Measurements from ENCODE around the gene NEK6. TPM values are rescaled to one million over a fixed set of nuclear protein-coding genes. Genes with fewer than 3 reads are reported as not detected.

NEK6 gene
- total RNA-seq, 1 donor from 2014 or later, result 115 TPM

DNA sequence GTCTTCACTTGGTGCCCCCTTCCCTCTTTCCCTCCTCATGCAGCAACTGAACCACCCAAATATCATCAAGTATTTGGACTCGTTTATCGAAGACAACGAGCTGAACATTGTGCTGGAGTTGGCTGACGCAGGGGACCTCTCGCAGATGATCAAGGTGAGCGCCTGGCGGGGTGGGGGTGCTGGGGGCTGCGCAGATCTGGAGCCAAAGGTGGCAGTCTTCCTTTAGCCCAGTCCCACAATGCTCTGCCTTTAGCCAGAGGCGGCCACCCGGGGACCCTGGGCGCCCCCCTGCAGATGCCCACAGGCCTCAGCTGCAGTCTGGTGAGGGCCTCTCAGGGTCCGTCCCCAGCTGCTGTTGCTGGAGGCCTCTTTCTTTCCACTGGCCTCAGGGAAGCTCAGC, 63.7 kb downstream of the NEK6 start:
- Mint-ChIP-seq H3K4me3 (ENCODE audit: unreplicated experiment) (no peak overlapping the region), H3K4me1 (ENCODE audit: unreplicated experiment) (peaks cover 11% of the 10 kb centered on the region), H3K36me3 (ENCODE audit: unreplicated experiment) (peaks cover 39% of the 10 kb centered on the region), H3K9me3 (ENCODE audit: unreplicated experiment) (no peaks in the 10 kb centered on the region), H3K27ac (ENCODE audit: unreplicated experiment) (no peak overlapping the region), H3K27me3 (ENCODE audit: unreplicated experiment) (no peaks in the 10 kb centered on the region)
- TF ChIP-seq, protein P1, sequence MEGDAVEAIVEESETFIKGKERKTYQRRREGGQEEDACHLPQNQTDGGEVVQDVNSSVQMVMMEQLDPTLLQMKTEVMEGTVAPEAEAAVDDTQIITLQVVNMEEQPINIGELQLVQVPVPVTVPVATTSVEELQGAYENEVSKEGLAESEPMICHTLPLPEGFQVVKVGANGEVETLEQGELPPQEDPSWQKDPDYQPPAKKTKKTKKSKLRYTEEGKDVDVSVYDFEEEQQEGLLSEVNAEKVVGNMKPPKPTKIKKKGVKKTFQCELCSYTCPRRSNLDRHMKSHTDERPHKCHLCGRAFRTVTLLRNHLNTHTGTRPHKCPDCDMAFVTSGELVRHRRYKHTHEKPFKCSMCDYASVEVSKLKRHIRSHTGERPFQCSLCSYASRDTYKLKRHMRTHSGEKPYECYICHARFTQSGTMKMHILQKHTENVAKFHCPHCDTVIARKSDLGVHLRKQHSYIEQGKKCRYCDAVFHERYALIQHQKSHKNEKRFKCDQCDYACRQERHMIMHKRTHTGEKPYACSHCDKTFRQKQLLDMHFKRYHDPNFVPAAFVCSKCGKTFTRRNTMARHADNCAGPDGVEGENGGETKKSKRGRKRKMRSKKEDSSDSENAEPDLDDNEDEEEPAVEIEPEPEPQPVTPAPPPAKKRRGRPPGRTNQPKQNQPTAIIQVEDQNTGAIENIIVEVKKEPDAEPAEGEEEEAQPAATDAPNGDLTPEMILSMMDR (IDR thresholded peaks at IDR 0.05), result no peak
- no peak for DNase-seq (ENCODE audit: extremely low spot score, unreplicated experiment)

DNA sequence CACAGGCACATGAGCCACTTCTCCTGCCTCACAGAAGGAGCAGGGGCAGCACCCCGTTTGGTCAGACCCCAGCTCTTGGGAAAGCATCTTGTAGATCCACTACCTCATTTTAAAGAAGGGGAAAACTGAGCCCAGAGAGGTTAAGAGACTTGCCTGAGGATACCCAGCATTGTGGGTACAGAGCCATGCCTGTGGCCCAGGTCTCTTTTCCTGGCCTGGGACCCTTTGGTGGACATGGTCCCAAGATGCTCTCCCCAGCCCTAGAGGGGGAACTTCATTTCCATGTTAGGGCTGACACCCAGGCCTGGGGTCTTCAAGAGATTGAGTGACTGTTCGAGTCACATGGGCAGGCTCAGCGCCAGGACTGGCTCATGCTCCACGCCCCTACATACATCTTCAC, 64.2 kb downstream of the NEK6 start:
- Mint-ChIP-seq H3K27me3 (ENCODE audit: unreplicated experiment) (no peaks in the 10 kb centered on the region), H3K27ac (ENCODE audit: unreplicated experiment) (no peak overlapping the region), H3K4me3 (ENCODE audit: unreplicated experiment) (no peak overlapping the region), H3K4me1 (ENCODE audit: unreplicated experiment) (peaks cover 11% of the 10 kb centered on the region), H3K36me3 (ENCODE audit: unreplicated experiment) (peaks cover 38% of the 10 kb centered on the region), H3K9me3 (ENCODE audit: unreplicated experiment) (no peaks in the 10 kb centered on the region)
- TF ChIP-seq, protein P1 (IDR thresholded peaks at IDR 0.05), result no peak
- DNase-seq (ENCODE audit: extremely low spot score, unreplicated experiment), result no peak

DNA sequence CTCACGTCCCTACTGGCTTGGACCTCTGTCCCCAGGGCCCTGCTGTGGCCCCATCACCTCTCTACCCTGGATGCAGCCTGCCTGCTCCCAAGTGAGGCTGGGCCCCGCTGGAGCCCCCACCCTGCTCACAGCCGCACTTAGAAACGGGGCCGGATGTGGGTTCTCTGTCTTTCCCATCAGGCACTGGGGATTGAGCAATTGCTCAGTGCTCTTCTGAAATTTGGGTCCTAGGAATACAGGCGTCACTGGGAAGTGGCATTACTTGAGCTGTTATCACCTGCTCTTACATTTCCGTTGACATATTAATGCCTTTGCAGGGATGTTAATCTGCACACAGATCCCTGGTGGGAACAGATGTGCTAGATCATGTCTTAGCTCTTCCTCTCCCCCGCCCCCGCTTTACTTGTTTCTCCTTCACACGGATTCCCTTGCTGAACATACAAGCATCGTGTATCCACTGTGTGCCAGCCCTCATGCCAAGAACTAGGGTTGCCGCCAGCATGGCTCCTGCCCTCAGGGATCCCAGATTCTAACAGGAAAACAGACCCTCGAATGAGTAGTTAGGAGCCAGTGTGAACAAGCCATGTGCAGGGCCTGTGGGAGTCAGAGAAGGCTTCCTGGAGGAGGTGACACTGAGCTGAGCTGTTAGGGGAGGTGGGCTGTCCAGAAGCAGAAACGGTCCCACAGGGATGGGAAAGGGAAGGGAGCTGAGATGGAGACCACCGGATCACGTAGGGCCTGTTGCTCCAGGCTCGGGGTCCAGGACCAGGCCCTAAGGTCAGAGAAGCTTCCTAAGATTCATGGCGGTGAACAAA, 65.1 kb downstream of the NEK6 start:
- H3K27ac Mint-ChIP-seq (ENCODE audit: unreplicated experiment), result peak overlapping the region; percentile 23
- TF ChIP-seq, protein P1 (IDR thresholded peaks at IDR 0.05), result no peak
- DNase-seq (ENCODE audit: extremely low spot score, unreplicated experiment), result no peak
- H3K9me3 Mint-ChIP-seq (ENCODE audit: unreplicated experiment), result no peaks in the 10 kb centered on the region
- H3K27me3 Mint-ChIP-seq (ENCODE audit: unreplicated experiment), result no peaks in the 10 kb centered on the region
- peaks cover 11% of the 10 kb centered on the region for H3K4me1 Mint-ChIP-seq (ENCODE audit: unreplicated experiment)
- H3K4me3 Mint-ChIP-seq (ENCODE audit: unreplicated experiment), result no peak overlapping the region
- peaks cover 32% of the 10 kb centered on the region for H3K36me3 Mint-ChIP-seq (ENCODE audit: unreplicated experiment)

DNA sequence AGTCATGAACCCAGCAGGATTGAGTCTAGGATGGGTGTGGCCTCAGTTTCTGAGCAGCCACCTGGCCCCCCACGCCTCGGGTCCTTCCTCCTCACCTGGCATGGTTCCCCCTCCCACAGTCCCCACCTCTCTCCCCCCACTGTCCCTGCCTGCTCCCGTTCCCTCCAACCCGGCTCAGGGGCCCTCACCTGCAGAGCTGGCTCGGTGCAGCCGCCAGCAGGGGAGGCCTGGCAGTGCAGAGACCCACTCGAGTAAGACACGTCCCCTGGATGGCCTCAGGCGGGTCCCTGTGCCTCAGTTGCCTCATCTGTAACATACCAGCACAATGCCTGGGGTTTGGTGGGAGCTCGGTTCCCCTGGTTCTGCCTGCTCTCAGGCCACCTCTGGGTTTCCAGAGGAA, 66.2 kb downstream of the NEK6 start:
- H3K27ac Mint-ChIP-seq (ENCODE audit: unreplicated experiment), result no peak overlapping the region
- no peaks in the 10 kb centered on the region for H3K27me3 Mint-ChIP-seq (ENCODE audit: unreplicated experiment)
- H3K4me3 Mint-ChIP-seq (ENCODE audit: unreplicated experiment), result no peak overlapping the region
- peaks cover 31% of the 10 kb centered on the region for H3K36me3 Mint-ChIP-seq (ENCODE audit: unreplicated experiment)
- DNase-seq (ENCODE audit: extremely low spot score, unreplicated experiment), result no peak
- H3K9me3 Mint-ChIP-seq (ENCODE audit: unreplicated experiment), result no peaks in the 10 kb centered on the region
- TF ChIP-seq, protein P1 (IDR thresholded peaks at IDR 0.05), result no peak
- peaks cover 7% of the 10 kb centered on the region for H3K4me1 Mint-ChIP-seq (ENCODE audit: unreplicated experiment)

DNA sequence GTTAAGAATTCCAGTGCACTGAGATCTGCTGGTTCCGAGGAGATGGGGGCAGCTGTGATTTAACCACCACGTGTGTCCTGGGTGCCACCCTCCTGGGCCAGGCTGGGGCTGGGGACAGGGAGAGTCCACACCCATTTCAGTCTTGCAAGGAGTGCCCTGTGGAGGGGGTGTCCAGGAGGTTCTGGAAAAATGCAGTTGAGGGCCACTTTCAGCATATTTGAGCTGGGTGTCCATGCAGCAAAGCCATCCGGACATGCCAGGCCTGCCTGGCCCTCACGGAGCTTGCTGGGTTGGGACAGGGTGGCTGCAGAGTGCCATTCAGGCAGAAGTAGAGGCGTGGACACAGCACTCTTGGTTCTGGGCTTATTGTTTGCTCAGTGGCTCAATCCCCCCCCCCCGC, 68.1 kb downstream of the NEK6 start:
- H3K27me3 Mint-ChIP-seq (ENCODE audit: unreplicated experiment), result no peaks in the 10 kb centered on the region
- DNase-seq (ENCODE audit: extremely low spot score, unreplicated experiment), result no peak

More for the DNA sequence above, 68.1 kb downstream of the NEK6 start:
- Mint-ChIP-seq H3K27ac (ENCODE audit: unreplicated experiment) (no peak overlapping the region), H3K4me1 (ENCODE audit: unreplicated experiment) (no peaks in the 10 kb centered on the region), H3K4me3 (ENCODE audit: unreplicated experiment) (no peak overlapping the region), H3K9me3 (ENCODE audit: unreplicated experiment) (no peaks in the 10 kb centered on the region), H3K36me3 (ENCODE audit: unreplicated experiment) (peaks cover 23% of the 10 kb centered on the region)
- TF ChIP-seq, protein P1 (IDR thresholded peaks at IDR 0.05), result no peak

All from osteocyte (in vitro differentiated cells).